Forelimb muscle (tissue), 1 donor: Measurements from ENCODE around the gene UCP3. TPM values are rescaled to one million over a fixed set of nuclear protein-coding genes. Genes with fewer than 3 reads are reported as not detected.
"Not testable (repeated sequence)": the region's sequence is repeated elsewhere in the genome, so short reads cannot be mapped to it uniquely, and the experiment has no call there.

Experiments used
- DNase-seq: peaks from one replicate; pipeline ENCODE4 v3.0.0-alpha.2; 2013; ENCODE audit warnings: low read depth
- polyA plus RNA-seq: library from polyadenylated mRNA; unstranded; fragments of 120-200 nt; gene quantifications from one replicate; pipeline ENCODE4 v1.2.1, GENCODE V29; 2013; ENCODE audit not compliant: insufficient read length

The UCP3 gene
- polyA plus RNA-seq, 1 donor: 4.5 TPM

DNA sequence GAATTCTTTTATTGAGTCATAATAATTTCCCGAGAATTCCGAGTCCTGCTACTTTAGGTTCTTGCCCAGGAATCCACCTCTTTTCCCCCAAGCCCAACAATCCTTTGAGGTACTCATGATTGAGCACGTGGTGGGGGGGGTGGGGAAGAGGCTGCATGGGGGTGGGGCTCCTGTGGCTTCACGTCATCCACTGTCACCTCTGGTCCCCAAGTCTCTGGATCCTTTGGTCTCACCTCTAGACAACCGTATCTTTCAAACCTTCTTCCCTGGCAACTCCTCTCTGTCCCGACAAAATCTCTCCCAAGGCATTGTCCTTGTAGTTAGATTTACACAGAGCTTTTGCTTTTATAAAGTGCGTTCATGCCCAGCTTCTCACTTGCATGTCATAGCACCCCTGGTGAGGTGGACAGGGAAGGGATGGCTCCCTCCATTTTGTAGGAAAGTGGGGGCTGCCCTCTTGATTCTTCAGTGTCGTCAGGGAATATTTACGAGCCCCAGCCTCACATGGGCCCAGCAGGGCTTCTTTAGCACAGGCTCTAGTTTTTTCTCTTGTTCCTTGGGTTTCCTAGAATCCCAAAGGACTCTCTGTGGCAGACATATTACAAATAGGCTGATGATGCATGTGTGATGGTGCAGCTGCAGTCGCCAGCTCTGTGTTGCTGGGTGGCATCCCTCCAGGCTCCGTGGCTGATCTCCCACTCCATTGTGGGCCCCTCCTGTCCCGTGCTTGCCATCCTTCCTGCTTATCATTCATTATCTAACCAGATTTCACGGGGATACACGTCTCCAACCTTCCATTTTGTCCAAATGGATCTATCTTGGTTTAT lies 8.4 kb downstream of the UCP3 start:
- no peak for DNase-seq

DNA sequence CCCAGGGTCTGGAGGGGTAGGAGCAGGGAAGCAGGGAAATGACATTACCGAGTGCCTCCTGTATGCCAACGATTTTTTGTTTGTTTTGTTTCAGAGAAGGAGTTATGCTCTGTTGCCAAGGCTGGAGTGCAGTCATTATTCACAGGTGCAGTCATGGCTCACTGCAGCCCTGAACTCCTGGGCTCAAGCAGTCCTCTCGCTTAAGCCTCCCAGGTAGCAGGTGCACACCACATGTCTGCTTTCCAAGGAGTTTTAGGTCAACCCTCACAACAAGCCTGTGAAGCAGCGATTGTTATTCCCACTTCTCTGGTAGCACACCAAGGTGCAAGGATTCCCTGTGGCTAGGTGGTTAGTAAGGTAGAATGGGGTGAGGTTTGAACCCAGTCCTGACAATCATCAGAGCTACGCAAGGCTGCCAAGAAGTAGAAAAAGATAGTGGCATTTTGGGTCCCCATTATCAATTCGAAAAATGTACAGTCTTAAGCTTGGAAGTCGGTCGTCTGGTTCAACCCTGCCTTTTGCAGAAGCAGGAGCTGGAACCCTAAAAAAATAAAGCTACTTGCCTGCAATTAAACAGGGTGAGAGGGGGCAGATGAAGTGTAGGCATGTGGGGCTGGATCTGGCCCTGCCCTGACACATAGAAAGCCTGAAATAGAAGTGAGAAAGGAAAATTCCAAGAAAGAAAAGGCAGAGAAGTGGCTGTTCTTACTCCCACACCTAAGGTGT lies 9.1 kb downstream of the UCP3 start:
- DNase-seq: no peak

DNA sequence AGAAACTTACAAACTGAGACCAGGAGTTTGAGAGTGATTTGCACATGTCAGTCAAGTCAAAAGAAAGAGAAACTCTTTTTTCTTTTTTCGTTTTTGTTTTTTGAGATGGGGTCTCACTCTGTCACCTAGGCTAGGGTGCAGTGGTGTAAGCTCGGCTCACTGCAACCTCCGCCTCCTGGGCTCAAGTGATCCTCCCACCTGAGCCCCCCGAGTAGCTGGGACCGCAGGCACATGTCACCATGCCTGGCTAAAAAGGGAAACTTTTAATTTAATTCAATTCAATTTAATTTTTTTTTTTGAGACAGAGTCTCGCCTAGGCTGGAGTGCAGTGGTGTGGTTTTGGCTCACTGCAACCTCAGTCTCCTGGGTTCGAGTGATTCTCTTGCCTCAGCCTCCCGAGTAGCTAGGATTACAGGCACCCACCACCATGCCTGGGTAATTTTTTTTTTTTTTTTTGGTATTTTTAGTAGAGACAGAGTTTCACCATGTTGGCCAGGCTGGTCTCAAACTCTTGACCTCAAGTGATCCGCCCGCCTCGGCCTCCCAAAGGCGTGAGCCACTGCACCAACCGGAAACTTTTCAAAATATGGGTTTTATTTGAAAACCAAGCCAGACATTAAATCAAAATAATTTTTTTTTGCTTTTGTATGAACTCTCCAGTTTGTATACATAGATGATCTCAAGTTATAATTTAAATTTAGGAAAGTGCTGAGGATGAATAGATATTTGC lies 9.9 kb downstream of the UCP3 start:
- no peak for DNase-seq

DNA sequence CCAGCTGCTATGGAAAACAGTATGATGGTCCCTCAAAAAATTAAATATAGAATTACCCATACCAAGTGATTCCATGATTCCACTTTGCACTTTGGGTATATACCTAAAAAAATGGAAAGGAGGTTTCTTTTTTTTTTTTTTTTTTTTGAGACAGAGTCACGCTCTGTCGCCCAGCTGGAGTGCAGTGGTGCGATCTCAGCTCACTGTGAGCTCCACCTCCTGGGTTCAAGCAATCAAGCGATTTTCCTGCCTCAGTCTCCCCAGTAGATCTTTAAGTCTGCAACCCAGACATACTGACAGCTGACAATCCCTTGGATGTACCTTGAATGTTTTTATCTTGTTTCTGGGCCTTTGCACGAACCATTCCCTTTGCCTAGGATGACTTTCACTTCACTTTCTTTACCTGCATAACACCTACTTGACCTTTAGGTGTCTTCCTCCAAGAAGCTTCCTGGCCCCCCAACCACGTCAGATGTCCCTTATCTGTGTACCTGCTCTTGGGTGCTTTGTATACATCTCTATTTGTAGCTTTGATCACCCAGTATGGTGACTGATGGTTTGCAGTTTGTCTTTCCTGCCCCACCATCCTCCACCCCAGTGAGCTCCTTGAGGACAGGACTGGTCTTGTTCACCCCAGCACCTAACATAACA lies 11.6 kb downstream of the UCP3 start:
- DNase-seq: no peak

DNA sequence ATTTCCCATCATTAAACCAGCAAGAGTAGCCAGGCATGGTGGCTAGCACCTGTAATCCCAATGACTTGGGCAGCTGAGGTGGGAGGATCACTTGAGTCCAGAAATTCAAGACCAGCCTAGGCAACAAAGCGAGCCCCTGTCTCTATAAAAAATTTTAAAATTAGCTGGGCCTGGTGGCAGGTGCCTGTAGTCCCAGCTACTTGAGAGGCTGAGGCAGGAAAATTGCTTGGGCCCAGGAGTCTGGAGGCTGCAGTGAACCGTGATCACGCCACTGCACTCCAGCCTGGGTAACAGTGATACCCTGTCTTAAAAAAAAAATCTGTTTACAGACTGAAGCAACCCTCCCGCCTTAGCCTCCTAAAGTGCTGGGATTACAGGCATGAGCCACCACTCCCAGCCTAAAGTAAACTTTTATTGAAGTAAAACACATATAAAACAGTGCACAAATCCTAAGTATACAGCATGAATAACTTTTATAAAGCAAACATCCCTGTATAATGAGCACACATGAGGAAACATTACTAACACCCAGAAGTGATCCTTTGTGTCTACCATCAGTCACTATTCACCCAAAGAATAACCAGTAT lies 12.6 kb downstream of the UCP3 start:
- no peak for DNase-seq

DNA sequence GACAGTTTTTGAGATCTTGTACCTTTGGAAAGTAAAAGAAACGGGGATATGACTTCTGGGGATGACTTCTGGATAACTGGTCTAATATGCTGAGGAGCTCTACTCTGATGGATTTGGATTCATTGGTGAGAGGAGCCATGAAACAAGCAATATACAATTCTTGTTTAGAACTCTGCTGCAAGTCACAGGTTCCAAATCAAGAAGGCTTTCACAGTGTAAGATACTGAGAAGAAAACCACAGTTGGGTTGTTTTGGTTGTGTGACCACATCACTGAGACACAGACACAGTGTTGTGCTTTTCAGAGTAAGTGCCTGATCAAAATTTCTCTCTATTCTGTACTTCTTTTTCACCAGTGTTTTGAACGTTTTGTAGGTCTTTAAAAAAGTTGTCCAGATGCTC lies 13.2 kb downstream of the UCP3 start:
- DNase-seq: no peak

DNA sequence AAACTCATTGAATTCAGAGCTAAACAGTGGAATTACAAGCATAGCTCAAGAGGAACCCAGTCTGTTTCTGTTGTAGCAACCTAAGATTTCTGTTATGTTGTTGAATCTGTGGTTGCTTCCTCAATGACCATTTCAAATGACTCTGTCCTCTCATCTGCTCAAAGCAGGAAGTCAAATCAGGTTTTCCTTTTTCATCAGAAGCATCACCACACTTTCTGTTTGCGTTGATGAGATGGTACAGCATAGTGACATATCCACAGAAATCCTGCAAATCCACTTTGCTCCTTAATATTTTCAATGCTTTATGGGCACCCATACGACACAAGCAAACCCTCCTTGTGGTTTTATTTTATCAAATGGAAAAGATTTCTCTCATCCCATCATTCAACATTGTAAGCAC lies 13.6 kb downstream of the UCP3 start:
- no peak for DNase-seq

DNA sequence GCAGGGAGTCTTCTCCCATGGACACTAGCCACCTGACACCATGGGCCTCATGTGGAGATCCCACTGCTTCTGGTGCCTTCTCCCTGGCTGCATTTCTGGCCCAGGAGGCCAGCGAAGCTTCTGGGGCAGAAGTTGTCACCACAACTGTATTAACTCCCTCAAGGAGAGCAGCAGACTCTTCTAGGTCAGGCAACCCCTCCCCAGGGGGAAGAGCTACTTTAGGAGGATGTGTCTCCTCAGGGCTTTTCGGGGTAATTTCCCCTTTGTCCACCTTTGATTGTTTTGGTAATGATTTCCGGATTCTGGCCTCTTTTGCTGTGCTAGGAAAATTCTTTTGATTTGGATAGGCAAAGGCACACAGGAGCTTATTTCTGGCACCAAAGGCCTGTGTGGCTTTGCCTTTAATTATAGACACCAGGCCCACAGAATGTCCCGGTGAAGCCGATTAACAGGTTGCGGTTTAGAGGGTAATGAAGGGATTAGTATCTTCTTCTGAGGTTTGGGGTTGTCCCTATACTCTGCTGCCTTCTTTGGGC lies 17.3 kb downstream of the UCP3 start:
- DNase-seq: no peak

DNA sequence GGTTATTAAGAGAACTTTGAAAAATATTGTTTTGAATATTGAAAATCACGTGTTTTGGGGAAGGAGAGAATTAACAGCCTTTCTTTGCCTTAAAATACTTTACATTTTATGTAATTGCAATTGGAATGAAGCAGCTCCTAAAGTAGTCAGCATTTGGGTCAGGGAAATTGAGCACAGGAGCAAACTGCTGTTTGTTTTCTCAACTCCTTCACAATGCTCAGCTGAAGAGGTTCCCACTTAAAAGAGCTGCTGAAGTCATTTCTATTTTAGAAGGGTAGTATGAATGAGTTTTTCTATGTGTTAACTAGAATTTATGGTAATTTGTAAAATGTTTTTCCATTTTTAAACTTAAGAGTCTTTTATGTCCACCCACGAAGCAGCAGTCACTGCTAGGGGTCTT lies 18.2 kb downstream of the UCP3 start:
- DNase-seq: no peak

DNA sequence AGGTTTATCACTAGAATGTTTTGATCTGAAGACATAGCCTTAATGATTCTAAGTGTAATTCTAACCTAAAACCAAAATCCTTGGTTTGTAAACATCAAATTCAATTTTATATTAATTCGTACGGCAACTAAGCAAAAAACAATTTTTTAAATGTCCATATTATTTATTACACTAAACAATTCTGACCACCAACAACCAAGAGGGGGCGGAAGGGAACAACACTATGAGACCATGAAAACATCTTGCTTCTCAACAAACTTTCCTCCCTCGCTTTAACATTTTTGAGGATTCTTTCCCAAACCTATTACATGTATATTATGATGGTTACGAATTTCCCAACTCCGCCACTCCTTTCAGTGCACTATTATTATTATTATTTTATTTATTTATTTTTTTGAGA lies 19.7 kb downstream of the UCP3 start:
- no peak for DNase-seq

DNA sequence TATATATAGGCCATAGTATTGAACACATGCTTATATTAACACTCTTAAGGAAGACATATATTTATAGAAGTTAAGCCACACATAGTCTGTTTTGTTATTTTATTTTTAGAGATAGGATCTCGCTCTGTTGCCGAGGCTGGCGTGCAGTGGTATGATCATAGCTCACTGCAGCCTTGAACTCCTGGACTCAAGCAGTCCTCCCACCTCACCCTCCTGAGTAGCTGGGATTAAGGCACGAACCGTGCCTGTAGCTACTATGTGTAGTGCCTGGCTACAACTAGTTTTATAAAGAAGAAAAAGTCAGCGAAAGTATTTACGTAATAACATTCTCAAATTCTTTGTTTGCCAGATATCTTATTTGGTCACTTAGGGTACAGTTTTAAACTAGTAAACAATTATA lies 20.7 kb downstream of the UCP3 start:
- no peak for DNase-seq

DNA sequence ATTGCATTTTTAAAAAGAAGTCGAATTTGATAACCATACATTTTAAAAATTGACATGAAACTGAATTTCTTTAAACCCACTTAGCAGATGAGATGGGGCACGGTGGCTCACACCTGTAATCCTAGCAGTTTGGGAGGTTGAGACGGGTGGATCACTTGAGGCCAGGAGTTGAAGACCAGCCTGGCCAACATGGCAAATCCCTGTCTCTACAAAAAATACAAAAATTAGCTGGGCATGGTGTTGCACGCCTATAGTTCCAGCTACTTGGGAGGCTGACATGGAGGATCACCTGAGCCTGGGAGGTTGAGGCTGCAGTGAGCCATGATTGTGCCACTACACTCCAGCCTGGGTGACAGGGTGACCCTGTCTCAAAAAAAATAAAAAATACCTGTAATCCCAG lies 23.2 kb downstream of the UCP3 start:
- DNase-seq: not testable (repeated sequence)

DNA sequence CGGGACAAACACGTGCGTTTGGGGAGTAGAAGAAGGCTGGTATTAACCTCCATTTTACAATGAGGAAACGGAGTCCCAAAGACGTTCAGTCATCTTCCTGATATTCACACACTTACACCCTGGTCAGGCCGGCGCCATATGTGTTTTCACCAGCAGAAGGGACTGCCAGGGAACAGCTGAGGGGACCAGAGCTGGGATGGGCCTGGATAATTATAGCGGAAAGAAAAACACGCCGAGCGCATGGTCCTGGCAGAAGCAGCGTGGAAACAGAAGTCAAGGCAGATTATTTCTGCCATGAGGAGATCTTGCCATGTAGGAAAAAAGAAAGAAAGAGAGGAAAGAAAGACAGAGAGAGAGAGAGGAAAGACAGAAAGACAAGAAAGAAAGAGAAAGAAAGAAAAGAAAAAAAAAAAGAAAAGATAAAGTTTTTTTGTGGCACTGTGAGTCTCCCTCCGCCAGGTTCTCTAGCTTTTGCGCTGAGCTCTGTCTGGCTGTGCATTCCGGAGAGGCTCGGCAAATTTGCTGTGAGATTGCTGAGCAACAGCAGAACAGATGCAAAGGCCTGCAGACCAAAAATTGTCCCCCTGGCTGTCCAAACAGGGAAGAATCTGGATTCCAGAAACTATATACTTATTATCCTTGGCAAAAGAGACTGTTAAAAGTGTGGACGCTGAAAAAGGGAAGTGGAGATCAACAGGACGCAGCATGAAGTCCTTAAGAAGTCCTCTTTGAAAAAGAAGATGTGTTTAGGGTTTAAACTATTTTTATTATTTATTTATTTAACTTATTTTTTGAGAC lies 24.9 kb downstream of the UCP3 start:
- no peak for DNase-seq

DNA sequence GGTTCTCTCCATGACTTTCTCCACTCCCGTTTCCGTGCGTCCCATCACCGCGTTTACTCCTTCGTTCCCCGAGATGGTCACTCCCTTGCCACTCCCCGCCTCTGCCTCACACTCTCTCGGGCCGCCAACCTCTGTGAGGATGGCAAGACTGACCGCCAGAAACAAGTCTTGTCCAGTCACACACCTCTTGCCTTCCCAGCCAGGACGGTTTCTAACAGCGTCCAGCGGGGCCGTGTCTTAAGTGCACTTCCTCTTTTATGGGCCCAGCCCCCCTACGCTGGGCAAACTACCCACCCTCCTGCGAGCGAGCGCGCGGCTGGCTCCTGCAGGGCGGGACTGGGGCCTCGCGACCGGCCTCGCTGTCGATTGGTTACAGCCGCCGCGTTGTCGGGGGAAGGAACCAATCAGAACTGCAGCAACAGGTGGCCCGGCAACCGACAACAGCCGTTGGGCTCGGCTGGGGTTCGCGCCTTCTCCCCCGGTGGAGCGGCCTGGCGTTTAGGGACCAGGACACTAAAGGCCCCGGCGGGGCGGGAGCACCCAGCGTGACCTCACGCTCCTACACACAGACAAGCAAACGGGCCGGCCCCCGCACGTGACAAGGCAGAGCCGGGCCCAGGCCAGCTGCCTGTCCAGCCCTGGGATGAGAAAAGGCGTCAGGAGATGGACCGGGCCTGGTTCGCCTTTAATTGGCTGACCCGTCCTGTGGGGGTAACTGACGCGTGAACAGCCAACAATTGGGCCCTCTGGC lies 25.7 kb downstream of the UCP3 start:
- DNase-seq: no peak

DNA sequence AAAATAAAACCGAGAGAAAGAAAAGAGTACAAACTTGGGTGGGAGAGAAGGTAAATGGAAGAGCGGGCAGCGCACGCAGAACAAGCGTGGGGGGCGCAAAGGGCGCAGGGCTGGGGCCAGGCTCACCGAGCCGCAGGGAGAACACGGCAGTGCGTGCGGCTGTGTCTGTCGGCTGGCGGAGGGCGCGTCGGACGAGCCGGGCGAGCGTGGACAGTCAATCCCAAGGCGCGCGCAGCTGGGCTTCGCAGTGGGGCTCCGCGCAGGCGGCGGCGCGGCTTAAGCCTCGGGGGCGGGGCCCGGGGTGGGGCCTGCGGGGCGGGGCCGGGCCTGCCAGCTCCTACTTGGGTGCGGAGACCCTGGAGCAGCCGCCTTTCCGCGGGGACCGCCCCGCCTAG lies 26.3 kb downstream of the UCP3 start, which contains the start of gene UCP2:
TSS of gene UCP2 (minus strand) at position 249 of the 395 bp plus-strand sequence. CDS start 4,465 bp downstream, outside the sequence.
- DNase-seq: no peak

DNA sequence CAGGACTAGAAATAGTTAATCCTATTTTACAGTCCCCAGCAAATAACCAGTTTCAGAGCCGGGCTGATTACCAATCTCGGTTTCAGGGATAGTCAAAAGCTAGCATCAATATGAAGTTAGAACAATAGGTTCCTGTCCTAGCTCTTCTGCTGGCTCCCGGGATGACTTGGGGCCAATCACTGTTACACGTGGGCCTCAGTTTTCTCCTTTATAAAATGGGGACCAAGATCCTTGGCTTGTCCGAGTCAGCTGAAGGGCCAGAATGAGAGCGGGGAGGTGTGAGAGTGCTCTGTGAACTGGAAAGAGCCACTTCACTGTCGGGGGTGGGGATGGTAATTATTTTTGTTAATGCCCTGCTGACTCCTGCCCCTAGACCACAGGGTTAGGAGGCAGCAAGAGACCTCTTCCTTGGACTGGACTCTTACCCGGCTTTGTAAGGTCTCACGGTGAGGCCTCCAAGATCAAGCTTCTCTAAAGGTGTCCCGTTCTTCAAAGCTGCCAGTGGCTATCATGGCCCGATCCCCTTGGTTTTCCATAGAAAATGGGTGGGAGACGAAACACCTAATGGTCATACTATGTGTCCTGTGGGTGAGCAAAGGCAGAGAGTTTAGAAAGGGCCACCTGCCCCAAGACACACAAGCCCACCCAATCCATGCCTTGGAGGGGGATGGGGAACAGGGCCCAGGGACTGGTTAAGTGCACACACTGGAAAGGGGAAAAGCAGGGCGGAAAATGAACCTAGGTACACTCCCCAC lies 27.7 kb downstream of the UCP3 start:
- DNase-seq: no peak

DNA sequence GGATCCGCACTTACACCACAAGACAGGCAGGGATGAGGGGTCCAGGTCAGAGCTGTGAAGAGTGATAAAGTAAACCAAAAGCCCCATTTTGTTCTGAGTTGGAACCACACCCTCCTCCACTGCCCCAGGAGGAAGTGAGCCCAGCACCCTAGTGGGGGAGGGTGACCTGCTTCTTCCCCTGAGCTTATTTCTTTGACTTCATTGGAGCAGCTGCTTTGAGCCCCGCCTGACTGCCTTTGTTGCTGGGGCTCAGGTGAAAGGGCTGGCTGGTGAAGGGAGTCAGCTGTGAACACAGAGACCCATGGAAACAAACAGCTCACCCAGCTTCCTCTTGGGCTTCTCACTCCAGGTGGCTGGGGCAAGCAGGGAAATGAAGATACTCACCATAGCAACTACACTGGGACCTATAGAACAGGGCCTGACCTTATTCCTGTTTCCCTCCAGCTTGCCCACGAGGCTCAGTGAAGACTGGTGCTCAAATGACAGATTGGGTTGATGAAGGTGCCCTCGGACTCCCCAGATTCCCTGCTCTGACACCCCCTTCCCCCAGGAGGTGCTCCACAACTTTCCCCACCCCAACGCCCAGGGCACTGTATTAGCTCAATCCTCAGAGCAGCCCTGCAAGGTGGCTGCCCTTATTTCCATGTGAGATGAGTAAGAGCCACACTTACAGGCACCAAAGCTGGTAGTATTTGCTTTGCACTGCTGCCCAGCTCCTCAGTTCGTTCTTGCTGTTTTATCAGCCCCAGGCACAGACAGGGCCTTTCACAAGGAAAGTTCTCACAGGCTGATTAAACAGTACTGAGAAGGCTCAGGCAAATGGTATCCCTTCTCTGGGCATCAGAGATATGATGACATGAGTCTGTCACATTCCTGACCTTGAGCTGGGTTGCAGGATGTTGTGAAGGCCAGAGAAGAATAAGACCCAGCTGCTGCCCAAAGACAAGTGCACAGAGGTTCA lies 28.6 kb downstream of the UCP3 start:
- no peak for DNase-seq

DNA sequence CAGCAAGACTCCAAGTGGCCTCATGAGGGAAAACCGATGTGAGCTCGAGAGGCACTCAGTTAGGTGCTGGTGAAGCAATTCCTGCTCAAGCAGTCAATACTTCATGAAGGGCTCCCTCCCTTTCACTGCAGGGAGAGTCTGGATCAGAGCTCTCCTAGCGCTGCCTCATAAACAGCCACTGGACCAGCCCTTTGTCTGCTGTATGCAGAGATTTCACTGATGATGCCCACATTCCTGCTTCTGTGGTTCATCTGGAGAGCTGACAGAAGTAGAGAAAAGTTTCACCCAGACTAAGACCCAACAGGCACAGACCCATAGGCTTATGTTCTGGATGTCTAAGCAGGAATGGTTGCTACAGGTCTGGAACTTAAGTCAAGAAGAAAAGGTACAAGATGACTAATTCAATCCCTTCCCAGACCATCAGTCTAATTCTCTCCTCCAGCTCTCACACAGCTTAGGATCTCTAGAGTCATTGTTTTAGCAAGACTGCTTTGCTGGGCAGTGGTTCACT lies 30.3 kb downstream of the UCP3 start:
- DNase-seq: no peak
